HG03066 (cell line): ENCODE results near the gene CAMK2A.
"Not testable (repeated sequence)": the region's sequence is repeated elsewhere in the genome, so short reads cannot be mapped to it uniquely, and the experiment has no call there.

Experiments used
- ATAC-seq: cut with Tn5 transposase; IDR thresholded peaks from one replicate; pipeline ENCODE4 v1.9.1; 2021; ENCODE audit warnings: low read depth; ENCODE audit not compliant: unreplicated experiment

The CAMK2A gene

DNA sequence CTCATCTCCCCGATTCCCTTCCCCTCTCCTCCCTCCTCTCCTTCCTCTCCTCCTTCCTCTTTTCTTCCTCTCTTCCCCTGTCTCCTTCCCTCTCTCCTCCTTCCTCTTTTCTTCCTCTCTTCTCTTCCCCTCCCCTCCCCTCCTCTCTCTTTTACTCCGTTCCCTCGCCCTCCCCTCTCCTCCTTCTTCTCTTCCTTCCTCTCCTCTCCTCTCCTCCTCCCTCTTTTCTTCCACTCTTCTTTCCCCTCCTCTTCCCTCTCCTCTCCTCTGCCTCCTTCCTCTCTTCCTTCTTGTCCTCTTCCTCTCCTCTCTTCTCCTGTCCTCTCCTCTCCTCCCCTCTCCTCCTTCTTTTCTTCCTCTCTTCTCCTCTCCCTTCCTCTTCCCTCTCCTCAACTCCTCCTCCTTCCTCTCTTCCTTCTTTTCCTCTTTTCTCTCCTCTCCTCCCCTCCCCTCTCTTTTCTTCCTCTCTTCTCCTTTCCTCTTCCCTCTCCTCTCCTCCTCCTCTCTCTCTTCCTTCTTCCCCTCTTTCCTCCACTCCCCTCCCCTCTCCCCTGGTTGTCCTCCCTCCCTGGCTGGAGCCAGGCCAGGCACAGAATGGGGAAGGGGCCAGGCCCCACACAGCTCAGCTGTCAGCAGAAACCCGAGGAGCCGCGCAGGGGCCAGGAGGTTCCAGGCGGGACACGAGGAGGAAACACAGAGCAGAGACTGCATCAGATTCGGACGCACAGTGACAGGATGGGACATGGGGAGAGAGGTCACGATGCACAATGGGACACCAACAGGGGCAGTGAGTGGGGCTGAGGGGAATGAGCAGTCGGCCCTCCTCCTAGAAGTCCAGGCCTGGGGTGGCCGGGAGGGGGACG is 48.0 kb downstream of the CAMK2A start:
- ATAC-seq: no peak

DNA sequence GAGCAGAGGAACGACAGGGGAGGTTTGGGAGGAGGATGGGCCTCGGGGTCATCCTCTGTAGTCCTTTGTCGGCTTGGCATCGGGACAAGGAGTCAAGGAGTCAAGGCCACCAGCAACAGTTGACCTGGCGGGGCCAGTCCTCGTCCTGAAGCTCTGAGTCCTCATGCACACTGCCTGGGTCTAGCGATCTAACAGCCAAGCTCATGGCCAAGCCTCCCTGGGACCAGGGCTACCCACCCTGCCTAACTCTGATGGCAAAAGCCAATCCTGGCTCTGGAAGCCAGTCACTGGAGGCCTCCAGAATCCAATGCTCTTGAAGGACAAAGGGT is 49.8 kb downstream of the CAMK2A start:
- ATAC-seq: no peak

DNA sequence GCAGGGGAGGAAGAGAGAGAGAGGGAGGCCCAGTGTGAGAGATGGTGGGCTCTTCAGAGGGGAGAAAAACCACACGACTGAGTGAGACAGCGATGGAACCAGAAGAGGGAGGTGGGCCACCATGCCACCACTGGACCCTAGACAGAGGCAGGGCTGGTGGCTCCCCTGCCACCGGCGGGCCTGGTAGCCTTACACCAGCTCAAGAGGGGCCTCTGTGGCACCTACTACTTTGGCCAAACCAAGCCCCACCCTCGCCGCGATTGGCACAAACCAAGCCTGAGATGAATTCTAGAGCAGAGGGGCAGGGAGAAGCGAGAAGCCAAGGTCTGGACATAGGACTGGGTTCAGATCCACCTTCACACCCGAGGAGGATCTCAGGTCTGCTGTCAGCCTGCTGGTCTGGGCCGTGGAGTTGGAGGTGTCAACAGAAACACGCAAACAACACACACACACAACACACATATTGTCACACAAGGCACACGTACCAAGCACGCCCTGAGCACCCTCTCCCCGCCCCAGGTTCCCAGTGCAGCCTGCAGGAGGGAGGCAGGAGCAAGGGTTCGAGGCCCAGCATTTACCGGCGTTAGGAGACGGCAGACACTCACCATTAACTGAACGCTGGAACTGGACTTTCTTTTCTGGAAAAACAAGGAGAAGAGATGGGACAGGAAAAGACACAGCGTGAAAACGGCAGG is 50.3 kb downstream of the CAMK2A start:
- no peak for ATAC-seq

DNA sequence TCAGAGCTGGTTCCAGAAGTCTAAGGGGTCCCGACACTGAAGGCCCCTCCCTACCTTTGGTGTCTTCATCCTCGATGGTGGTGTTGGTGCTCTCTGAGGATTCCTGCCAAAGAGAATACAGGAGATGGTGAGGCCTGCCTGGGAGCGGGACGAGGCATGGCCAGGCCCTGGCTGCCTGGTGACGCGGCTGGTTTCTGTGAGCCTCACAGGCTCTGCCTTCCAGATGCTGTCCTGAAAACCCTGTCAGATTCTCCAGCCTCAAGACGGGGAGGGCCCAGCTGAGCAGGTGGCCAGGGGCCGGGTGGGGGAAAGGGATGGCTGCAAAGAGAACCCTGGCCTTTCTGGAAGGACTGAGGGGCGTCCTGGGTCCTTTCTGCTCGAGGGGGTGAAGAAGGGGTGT is 50.9 kb downstream of the CAMK2A start:
- no peak for ATAC-seq

DNA sequence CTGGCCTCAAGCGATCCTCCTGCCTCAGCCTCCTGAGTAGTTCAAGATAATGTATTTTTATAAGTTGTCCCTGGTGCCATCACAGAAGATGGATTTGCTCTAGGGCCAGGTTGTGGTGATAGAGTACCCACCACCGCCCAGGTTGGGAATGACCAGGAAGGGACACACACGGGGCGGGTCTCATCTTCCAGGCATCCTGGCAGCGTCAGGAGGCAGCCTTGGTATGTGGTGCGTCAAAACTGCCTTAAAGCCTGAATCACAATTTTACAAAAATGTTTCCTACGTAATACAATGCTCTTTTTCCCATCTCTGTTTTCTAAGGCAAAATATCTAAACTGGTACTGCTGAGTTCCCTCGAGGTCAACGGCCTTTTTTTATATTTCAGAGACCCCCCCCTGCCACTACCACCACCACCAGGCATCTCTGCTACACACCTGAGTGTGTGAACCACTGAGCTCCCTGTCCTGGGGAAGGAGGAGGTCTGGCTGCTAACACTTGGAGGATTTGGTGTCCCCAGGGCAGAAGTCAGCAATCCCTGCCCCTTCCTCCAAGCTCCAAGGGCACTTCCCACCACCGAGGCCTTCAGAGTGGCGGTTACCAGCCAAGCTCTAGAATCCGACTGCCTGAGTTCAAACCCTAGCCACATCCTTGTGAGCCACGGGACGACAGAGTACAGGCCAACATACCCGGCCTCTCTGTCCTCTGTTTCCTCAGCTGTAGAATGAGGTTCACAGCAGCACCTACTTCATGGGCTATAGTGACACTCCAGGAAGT is 52.4 kb downstream of the CAMK2A start:
- ATAC-seq: no peak

DNA sequence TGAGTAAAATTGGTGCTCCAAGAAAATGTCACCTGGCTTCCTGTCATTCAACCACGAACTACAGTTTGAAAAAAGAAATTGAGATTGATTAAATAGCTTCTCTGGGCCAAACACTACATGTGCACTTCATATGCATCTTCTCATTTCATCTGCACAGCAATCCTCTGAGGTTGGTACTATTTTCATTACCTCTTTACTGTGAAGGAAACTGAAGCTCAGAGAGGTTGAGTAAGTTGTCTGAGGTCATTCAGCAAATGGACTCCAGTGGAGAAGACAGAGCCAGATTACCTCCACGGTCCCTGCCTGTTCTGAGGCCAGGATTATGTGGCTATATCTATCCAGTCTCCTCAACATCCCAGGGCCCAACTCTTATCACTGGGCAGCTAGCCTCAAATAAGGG is 53.3 kb downstream of the CAMK2A start:
- ATAC-seq: no peak

DNA sequence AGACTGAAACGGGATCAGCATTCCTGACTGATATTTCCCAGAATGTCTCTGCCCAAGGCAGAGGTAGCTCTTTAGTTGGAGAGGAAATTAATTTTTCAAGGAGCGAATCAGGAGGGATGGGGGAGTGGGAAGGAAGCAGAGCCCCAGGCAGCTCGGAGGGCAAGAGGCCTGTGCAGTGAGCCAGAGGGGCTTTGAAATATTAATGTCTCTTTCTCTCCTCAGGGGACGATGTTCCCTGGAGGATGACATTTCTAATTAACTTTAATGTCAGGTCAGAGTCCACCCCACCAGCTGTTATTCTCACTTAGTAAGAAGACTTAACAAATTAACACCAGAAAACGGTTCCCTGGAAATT is 54.1 kb downstream of the CAMK2A start:
- no peak for ATAC-seq

DNA sequence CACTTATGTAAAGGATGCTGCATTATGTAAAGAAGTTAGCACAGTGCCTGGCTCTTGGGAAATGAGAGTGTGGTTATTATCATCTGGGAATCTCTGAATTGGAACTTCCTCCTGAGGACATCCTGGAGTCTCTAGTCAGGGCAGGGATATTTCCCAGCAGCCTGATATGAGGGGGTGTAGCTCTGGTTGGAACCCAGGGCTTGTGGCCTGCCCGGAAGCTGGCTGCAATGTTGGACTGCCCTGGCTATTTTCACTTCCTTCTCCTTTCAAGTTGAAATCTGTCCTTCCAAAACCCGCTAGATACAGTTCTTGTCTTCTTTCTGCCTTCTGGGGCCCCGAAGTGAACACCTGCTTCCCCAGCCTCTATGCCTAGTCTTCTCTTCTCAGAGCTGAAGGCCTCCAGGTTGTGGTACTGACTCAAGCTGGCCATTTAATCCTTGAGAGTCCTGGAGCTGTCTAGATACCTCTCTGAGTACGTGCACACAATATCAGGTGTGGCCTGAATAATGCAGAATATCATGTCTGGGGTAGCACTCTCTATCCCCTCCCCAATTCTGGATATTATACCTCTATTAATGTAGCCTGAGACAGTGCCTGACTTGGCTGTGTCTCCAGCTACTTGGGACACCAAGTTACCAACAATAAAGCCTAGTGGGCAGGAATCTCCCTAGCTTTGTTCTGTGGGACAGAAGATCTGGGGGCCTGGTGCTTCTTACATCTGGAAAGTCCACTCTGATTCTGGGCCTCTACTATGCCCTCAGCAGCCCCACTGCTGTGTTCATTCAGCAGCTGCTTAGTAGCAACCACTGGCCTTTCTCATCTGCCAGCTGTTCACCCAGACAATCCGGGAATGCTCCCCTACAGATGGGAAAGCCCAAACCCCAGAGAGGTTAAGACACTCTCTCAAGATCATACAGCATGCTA is 54.7 kb downstream of the CAMK2A start:
- no peak for ATAC-seq

DNA sequence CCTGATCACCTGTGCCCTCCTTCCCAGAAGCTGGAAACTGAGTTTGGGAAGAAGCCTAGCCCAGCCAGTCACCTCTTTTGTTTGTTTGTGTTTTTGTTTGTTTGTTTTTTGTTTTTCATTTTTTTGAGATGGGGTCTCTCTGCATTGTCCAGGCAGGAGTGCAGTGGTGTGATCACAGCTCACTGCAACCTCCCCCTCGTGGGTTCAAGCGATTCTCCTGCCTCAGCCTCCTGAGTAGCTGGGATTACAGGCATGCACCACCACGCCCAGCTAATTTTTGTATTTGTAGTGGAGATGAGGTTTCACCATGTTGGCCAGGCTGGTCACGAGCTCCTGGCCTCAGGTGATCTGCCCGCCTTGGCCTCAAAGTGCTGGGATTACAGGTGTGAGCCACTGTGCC is 55.9 kb downstream of the CAMK2A start:
- not testable (repeated sequence) for ATAC-seq

DNA sequence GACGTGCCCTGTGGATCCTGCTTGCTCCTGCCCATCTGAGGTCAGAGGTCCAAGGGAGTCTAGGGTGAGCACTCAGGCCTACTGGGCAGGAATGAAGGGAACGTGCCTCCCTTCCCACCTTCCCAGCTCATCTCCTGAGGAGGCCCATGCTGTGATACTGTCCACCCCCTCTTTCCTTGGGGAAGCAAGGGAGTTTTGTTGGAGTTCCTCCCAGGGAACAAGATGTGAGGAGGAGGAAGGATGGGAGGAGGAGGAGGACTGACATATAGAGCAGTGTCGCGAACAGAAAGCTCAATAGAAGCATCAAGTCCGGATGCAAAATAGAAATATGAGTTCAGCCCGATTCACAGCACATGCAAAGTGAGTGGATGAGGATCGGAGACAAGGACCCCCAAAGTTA is 58.7 kb downstream of the CAMK2A start:
- no peak for ATAC-seq

DNA sequence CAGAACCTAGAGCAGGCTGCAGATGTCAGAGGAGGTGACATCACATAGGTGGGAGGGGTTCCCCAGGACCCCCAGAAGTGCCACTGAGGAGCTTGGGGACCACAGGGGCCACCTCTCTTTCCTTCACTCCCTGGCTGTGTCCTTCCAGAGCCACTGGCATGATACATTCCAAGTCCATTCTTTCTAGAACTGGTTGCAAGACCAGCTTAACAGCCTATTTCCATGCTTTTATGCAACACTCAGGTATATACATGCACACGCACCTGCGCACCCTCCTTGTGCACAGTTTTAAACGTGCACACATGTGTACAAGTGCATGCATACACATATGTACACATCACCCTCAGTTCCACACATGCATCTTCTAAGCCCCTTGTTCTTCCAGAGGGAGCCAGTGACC is 60.0 kb downstream of the CAMK2A start:
- no peak for ATAC-seq

DNA sequence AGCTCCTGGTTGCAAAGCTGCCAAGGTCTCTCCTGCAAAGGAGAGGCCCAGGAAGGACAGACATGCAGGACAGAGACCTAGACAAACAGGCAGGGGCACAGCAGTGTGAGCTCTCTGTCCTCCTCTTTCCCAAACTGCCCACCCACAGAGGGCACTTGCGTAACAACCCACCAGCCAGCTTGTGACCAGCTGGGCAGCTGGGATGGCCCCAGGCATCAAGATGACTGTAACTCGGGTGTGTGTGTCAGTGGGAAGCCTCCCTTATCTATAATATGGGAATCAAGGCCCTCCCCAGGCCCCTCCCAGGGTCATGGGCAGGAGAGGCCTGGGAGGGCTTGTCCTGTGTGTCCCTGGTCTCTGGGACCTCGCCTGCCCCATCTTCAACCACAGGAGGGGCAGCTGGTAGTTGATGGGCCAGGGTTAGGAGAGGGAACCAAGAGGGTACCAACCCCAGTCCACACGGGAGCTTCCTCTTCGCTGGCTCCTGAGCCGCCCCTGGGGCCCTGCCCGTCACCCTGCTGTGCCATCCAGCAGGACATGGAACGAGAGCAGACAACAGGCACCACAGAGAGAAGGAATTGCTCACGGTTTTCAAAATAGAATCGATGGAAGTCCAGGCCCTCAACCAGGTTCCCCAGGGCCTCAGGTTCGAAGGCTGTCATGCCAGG is 61.8 kb downstream of the CAMK2A start:
- ATAC-seq: no peak

DNA sequence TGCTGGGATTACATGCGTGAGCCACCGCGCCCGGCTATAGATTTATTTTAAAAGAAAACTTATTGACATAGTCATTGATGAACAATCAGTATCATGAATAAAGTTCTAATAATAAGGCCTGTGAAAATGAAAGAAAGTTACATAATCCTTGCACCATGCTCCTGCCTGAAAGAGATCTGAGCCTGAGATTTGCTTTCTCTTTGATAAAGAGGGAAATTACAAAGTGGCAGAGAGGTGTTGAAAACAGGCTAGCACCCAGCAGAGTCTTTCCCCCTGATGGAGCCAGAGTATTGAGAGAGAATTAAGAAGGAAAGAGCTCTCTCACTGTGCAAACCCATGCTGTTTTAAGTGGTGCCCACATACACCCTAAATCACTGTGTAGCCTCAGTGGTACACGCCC is 62.5 kb downstream of the CAMK2A start:
- no peak for ATAC-seq

DNA sequence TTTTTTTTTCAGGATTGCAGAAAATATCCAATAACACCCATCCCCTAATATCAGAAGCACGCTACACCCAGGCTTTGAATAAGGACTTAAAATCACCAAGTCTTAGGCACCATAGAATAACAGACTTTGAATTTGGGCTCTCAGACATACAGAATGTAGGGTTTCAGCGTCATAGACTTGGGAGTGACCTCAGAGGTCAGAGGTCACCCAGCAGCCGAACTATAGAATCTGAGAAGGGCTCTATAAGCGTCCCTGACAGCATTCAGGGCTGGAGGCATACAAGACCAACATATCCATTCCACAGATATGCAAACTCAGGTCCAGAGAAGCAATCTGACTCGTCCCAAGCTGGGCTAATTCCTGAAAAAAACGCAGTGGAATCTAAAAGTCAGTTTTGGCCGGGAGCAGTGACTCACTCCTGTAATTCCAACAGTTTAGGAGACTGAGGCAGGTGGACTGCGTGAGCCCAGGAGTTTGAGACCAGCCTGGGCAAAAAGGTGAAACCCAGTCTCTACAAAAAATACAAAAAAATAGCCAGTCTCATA is 65.0 kb downstream of the CAMK2A start:
- ATAC-seq: no peak

DNA sequence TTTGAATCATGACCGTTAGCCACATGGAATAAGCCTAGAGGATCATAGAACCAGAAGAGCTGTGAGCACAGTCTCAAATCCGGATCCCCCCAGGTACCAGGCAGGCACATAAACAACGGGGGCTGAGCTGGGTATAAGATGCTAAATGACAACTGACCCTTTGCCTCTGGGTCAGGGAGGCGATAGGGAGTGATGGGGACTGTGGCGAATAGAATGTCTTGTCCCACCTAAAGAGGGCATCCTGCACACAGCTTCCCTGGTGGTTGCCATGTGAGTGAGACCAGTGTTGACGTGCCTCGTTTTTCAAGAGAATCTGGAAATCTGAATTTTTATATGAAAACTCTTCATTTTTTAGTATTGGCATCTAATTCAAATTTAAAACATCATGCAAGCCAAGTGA is 66.1 kb downstream of the CAMK2A start:
- no peak for ATAC-seq

DNA sequence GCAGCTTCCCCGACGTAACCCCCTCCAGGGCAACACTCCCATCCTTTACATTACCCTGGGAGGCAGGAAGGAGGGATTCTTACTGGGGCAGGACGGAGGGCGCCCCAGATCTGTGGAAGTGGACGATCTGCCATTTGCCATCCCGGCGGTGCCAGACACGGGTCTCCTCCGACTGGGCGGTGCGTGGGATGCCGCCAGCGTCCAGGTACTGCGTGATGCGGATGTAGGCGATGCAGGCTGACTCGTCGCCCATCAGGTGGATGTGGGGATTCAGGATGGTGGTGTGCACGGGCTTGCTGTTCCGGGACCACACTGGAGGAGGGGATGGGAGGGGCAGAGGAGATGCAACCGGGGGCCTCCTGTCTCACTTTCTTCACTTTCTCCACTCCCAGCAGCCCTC is 66.7 kb downstream of the CAMK2A start:
- ATAC-seq: no peak

DNA sequence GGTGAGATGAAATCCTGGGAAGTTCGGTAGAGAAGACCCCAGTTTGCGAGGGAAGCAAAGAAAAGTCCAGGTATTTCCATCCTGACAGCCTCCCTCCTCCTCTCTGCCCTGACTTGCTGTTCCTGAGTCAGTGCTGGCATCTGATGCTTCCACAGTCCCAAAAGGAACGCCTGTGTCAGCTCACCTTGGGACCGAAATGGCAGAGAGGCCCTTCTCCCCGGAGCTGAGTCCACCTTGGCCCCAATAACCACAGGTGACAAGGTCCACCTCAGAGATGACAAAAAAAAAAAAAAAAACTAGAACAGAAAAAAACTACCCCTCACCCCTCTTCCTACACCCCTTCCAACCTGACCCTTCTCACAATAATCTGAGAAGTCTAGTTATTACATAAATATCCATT is 68.1 kb downstream of the CAMK2A start:
- no peak for ATAC-seq

DNA sequence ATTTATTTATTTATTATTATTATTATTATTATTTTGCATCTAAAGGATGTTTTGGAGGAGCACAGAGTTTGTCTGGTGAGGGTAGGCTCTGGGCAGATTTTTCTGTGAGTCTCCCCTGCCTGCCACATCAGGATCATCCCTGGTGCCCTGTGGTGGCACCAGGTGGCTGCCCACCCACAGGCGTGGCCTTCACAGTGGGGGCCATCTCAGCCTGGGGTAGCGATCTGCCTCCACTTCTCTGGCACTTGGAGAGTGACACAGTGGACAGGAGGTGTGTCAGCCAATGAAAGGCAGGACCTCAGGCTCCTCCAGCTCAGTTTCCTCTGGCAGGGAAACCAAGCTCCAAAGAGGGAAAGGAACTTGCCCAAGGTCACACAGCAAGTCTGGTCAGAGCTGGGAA is 69.7 kb downstream of the CAMK2A start:
- no peak for ATAC-seq

DNA sequence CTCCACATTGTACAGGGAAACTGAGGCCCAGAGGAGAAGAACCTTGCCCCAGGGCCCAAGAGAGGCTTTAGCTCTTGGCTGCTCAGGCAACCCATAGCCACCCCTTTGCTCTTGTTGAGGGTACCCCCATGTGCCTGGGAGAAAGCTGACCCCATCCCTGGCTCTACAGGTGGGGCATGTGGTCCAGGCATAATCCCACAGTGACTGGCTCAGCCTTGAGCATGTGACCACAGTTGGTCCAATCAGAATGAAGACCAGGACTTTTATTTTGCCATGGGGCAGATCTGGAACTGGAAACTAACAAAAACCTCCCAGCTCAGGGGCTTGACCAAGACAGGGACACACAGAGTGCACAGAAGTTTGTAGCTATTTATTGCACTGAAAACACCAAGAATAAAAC is 70.4 kb downstream of the CAMK2A start:
- ATAC-seq: no peak

DNA sequence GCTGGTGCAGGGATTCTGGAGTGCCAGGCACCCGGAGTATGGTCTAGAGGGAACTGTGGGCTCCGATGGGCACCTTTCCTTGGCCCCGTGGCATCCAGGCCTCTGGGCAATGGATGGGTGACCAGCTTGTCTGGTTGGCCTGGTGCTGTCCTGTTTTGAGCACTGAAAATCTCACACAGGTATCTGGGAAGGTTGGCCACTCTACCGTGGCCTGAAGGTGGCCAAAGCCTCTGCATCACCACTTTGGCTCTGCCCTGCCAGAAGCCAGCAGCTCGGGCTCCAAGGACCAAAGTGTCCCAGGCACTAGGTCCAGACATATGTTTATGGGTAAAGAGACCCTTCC is 70.9 kb downstream of the CAMK2A start:
- no peak for ATAC-seq
